KMS-11 (cell line): Measurements from ENCODE around the gene PC.

Experiments
- H2AFZ ChIP-seq: fragments of 200-600 bp; sonication (generic); 2 replicates; pipeline ENCODE4 v1.6.1; 2016; ENCODE audit warnings: antibody characterized with exemption, mixed run types, low read depth
- H3K27ac ChIP-seq: fragments of 200-600 bp; sonication (generic); 2 replicates; pipeline ENCODE4 v1.6.1; 2016; ENCODE audit warnings: mild to moderate bottlenecking, mixed run types
- H3K27me3 ChIP-seq: fragments of 200-600 bp; sonication (generic); 2 replicates; pipeline ENCODE4 v1.6.1; 2017; ENCODE audit warnings: mild to moderate bottlenecking, low read depth, mixed run types, moderate library complexity; ENCODE audit not compliant: insufficient read depth
- H3K36me3 ChIP-seq: fragments of 200-600 bp; sonication (generic); 2 replicates; pipeline ENCODE4 v1.6.1; 2017; ENCODE audit warnings: mild to moderate bottlenecking, mixed run types; ENCODE audit not compliant: insufficient read depth
- H3K4me1 ChIP-seq: fragments of 200-600 bp; sonication (generic); 2 replicates; pipeline ENCODE4 v1.6.1; 2016; ENCODE audit warnings: mild to moderate bottlenecking, low read depth, mixed run types; ENCODE audit not compliant: poor library complexity, severe bottlenecking
- H3K4me2 ChIP-seq: fragments of 200-600 bp; sonication (generic); 2 replicates; pipeline ENCODE4 v1.7.0; 2016; ENCODE audit warnings: mild to moderate bottlenecking, mixed run types
- H3K4me3 ChIP-seq: fragments of 200-600 bp; sonication (generic); IDR thresholded peaks from 2 replicates; pipeline ENCODE4 v1.6.1; 2017; ENCODE audit warnings: low read depth, low read length, mixed read lengths; ENCODE audit not compliant: insufficient read depth
- H3K79me2 ChIP-seq: fragments of 200-600 bp; sonication (generic); 2 replicates; pipeline ENCODE4 v1.6.1; 2016; ENCODE audit warnings: low read depth, mixed run types; ENCODE audit not compliant: insufficient read depth
- H3K9ac ChIP-seq: fragments of 200-600 bp; sonication (generic); 2 replicates; pipeline ENCODE4 v1.6.1; 2016; ENCODE audit warnings: mild to moderate bottlenecking, mixed run types
- H4K20me1 ChIP-seq: fragments of 200-600 bp; sonication (generic); 2 replicates; pipeline ENCODE4 v1.6.1; 2016; ENCODE audit warnings: mild to moderate bottlenecking, mixed run types; ENCODE audit not compliant: insufficient read depth
- CTCF ChIP-seq: fragments of 200-600 bp; sonication (generic); conservative IDR thresholded peaks from 2 replicates; pipeline ENCODE4 v1.6.1; 2017; ENCODE audit warnings: low read depth, mild to moderate bottlenecking, antibody characterized with exemption, low read length, moderate library complexity, mixed read lengths

Gene PC

DNA sequence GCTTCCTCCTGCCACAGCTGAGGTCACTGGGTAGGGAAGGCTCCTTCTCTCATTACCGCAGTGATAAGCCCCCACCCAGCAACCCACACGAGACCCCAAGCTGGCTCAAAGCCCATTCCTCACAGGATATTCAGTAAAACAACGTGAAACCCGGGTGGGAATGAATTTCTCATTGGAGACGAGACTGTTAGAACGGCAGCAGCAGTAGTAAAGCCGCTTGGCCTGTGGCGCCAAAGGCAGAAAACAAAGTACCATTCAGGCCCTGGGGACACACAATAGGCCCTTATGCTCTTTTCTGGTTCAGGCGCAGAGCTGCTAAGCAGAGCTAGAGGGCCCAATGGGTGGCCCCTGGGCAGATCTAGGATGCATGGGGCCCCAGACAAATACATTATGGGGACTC is 45.3 kb downstream of the PC start:
- no peak overlapping the region for H3K4me2 ChIP-seq
- H3K4me1 ChIP-seq = no peaks in the 10 kb centered on the region
- H3K27me3 ChIP-seq = no peaks in the 10 kb centered on the region
- no peak overlapping the region for H3K27ac ChIP-seq
- no peak overlapping the region for H3K4me3 ChIP-seq
- TF ChIP-seq CTCF = no peak
- no peaks in the 10 kb centered on the region for H4K20me1 ChIP-seq
- no peak overlapping the region for H2AFZ ChIP-seq
- no peaks in the 10 kb centered on the region for H3K79me2 ChIP-seq
- H3K9ac ChIP-seq = no peak overlapping the region
- H3K36me3 ChIP-seq = no peaks in the 10 kb centered on the region

DNA sequence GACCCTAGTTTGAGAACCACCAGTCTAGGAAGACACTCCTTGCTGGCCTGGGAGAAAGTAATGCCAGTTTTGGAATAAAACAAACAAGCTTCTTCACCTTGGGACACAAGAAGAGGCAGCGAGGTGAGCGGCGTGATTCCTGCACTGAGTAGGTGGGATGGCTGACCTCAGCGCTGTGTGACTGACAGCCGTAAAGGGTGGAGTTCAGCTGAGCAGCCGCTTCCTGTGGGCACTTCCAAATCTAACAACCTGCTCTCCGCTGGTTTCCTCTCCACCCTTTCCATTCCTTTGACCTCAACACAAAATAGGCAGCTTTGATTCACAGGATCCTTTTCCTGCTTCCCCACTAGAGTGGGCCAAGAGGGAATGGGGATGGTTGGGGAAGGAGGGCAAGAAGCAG is 45.8 kb downstream of the PC start:
- no peaks in the 10 kb centered on the region for H3K4me1 ChIP-seq
- H3K27me3 ChIP-seq = no peaks in the 10 kb centered on the region
- no peaks in the 10 kb centered on the region for H3K36me3 ChIP-seq
- H3K4me2 ChIP-seq = no peak overlapping the region
- H3K9ac ChIP-seq = no peak overlapping the region
- no peaks in the 10 kb centered on the region for H4K20me1 ChIP-seq
- H3K27ac ChIP-seq = no peak overlapping the region
- no peak overlapping the region for H3K4me3 ChIP-seq
- TF ChIP-seq CTCF = no peak
- H3K79me2 ChIP-seq = no peaks in the 10 kb centered on the region
- H2AFZ ChIP-seq = no peak overlapping the region

DNA sequence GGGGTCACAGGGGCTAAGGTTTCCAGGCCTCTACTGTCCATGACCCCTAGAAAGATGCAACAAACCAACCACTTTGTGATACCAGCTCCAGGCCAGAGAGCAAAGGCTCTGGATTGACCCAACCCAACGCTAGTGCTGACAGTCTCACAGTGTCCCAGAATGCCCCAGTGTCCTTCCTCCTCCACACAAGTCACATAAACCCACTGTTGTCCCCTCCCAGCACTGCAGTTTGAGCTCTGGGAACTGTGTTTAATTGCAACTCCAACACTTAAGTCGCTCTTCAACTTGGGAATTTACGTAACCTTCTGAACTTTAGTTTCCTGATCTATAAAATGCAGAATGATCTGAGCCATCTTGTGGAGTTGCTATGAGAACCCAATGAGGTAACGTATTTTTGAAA is 47.5 kb downstream of the PC start:
- Histone ChIP-seq H3K79me2 (no peaks in the 10 kb centered on the region), H3K36me3 (no peaks in the 10 kb centered on the region), H3K27me3 (no peaks in the 10 kb centered on the region), H4K20me1 (no peaks in the 10 kb centered on the region), H2AFZ (no peak overlapping the region), H3K4me3 (no peak overlapping the region), H3K27ac (no peak overlapping the region), H3K4me2 (no peak overlapping the region), H3K4me1 (no peaks in the 10 kb centered on the region), H3K9ac (no peak overlapping the region)
- TF ChIP-seq CTCF = no peak

GRCh38 chr11:66910016-66910415 is 48.2 kb downstream of the PC start:
- TF ChIP-seq CTCF = no peak
- H3K4me2 ChIP-seq = no peak overlapping the region
- peaks cover 5% of the 10 kb centered on the region for H3K4me1 ChIP-seq
- H3K27ac ChIP-seq = no peak overlapping the region
- no peak overlapping the region for H3K4me3 ChIP-seq
- H3K27me3 ChIP-seq = no peaks in the 10 kb centered on the region
- H3K9ac ChIP-seq = no peak overlapping the region
- H4K20me1 ChIP-seq = no peaks in the 10 kb centered on the region
- H3K36me3 ChIP-seq = no peaks in the 10 kb centered on the region
- H3K79me2 ChIP-seq = no peaks in the 10 kb centered on the region
- no peak overlapping the region for H2AFZ ChIP-seq

GRCh38 chr11:66909181-66909580 is 49.0 kb downstream of the PC start:
- Histone ChIP-seq H3K79me2 (no peaks in the 10 kb centered on the region), H2AFZ (no peak overlapping the region), H3K4me2 (no peak overlapping the region), H4K20me1 (no peaks in the 10 kb centered on the region), H3K9ac (no peak overlapping the region), H3K36me3 (no peaks in the 10 kb centered on the region), H3K27me3 (no peaks in the 10 kb centered on the region), H3K4me1 (peaks cover 13% of the 10 kb centered on the region), H3K27ac (no peak overlapping the region), H3K4me3 (no peak overlapping the region)
- no peak for TF ChIP-seq CTCF
